Measurements from ENCODE around the gene ACVR2B. TPM values are rescaled to one million over a fixed set of nuclear protein-coding genes. Genes with fewer than 3 reads are reported as not detected.
A peak's percentile ranks its signal among the peaks of the same experiment; 100 is the strongest.

ACVR2B gene
- total and polyA plus RNA-seq, 10 of the 15 experiments (the other 5 are each of a cell fraction or from before 2014, with no cell fraction given): 0.27 to 2.9 (median 1.0) TPM

GRCh38 chr3:38479431-38480092 is 25.9 kb downstream of the ACVR2B start:
- intact Hi-C loops (cut with micrococcal nuclease; ENCODE audit: unreplicated experiment) (loop anchor here (1.0 to 5.0 kb wide), 4 partner anchors 112 to 475 kb away; partner anchors contain the start of gene XYLB), in situ Hi-C loops (cut with MboI) (loop anchor here (5.0 kb wide), 2 partner anchors 132 to 362 kb away; partner anchors contain the start of gene XYLB)
- ChIA-PET SMC1A (ENCODE audit: uncharacterized antibody, unreplicated experiment) (interaction anchor here (0.8 to 3.4 kb wide), 6 partner anchors 10 to 674 kb away, joined by 3 to 30 read pairs (median 4); partner anchors contain the start of gene XYLB), CTCF (interaction anchor here (1.0 to 6.2 kb wide), 17 partner anchors 10 to 505 kb away, joined by 3 to 55 read pairs (median 6); partner anchors contain the start of gene XYLB), RAD21 (ENCODE audit: unreplicated experiment) (interaction anchor here (1.4 to 3.0 kb wide), 4 partner anchors 24 to 505 kb away, joined by 3 to 18 read pairs (median 4); partner anchors contain the start of gene XYLB), POLR2A (no interaction called here)
- H3K4me1 ChIP-seq (ENCODE audit: control insufficient read depth, insufficient read depth, low read length): no peaks in the 10 kb centered on the region
- no peaks in the 10 kb centered on the region for H4K20me1 ChIP-seq (ENCODE audit: control insufficient read depth, insufficient read depth)
- peaks cover 4 to 10% of the 10 kb centered on the region in 2 experiments; a peak in 3 of 4 replicates for H3K36me3 ChIP-seq (ENCODE audit: control insufficient read depth in 2 of 2, insufficient read depth in 2 of 2, low read length in 1 of 2)
- WGBS (ENCODE audit: insufficient coverage, insufficient replicate concordance, low lambda C conversion rate, missing lambda C conversion rate): 54% methylated on average over 10 of the region's 10 CpGs
- FAIRE-seq (peak; percentile 94), ATAC-seq (peak; percentile 97), DNase-seq (ENCODE audit: low read depth, low spot score) (no peak)
- H3K27ac ChIP-seq (ENCODE audit: control insufficient read depth, insufficient read depth): no peak overlapping the region
- no peaks in the 10 kb centered on the region for H3K79me2 ChIP-seq (ENCODE audit: control insufficient read depth, insufficient read depth, low read length)
- H3K9ac ChIP-seq (ENCODE audit: control insufficient read depth, insufficient read depth, low read length): no peak overlapping the region
- H3K27me3 ChIP-seq (replicated peaks in 1 of 2; ENCODE audit: control insufficient read depth in 2 of 2, insufficient read depth in 2 of 2, low read length in 1 of 2): no peaks in the 10 kb centered on the region
- H3K9me3 ChIP-seq (replicated peaks; ENCODE audit: control insufficient read depth, insufficient read depth, low read length): no peaks in the 10 kb centered on the region
- H3K4me3 ChIP-seq: no peak overlapping the region
- peak; percentile 92 for TF ChIP-seq RAD21 (IDR thresholded peaks at IDR 0.05; ENCODE audit: insufficient read depth, low read depth, low read length)
- TF ChIP-seq POU2F2 (IDR thresholded peaks at IDR 0.05; ENCODE audit: borderline replicate concordance, low read depth, low read length): peak; percentile 20; the same call in 1 of the 3 replicates
- TF ChIP-seq EGR1 (IDR thresholded peaks at IDR 0.05; ENCODE audit: borderline replicate concordance in 1 of 2, low read depth in 2 of 2, low read length in 2 of 2): no peak
- TF ChIP-seq NR2C2 (IDR thresholded peaks at IDR 0.05; ENCODE audit: borderline replicate concordance, control insufficient read depth, insufficient read length, low read depth): no peak
- TF ChIP-seq POLR2A (IDR thresholded peaks at IDR 0.05; ENCODE audit: low read depth, low read length): no peak
- peak; percentile 78 for TF ChIP-seq SMC3 (IDR thresholded peaks at IDR 0.05; ENCODE audit: borderline replicate concordance, low read length)
- TF ChIP-seq RUNX3 (IDR thresholded peaks at IDR 0.05; ENCODE audit: low read length): peak; percentile 16; the same call in 1 of the 2 replicates
- no peak for TF ChIP-seq CREM (IDR thresholded peaks at IDR 0.05; ENCODE audit: low read depth)
- no peak for TF ChIP-seq SMAD5 (IDR thresholded peaks at IDR 0.05; ENCODE audit: low read depth)
- TF ChIP-seq POLR2AphosphoS2 (IDR thresholded peaks at IDR 0.05; ENCODE audit: low read depth, low read length): no peak
- TF ChIP-seq YY1 (IDR thresholded peaks at IDR 0.05; ENCODE audit: low read depth, low read length): peak; percentile 81
- TF ChIP-seq CTCF (IDR thresholded peaks at IDR 0.05 in 2 of 3, conservative IDR thresholded peaks at IDR 0.05 in 1 of 3; ENCODE audit: control insufficient read depth in 2 of 3, extremely low read depth in 1 of 3, insufficient read depth in 1 of 3, low read depth in 3 of 3, low read length in 3 of 3): peak; percentile 72 to 90 (median 89)
- TF ChIP-seq HDGF (IDR thresholded peaks at IDR 0.05): peak; percentile 81; the same call in 1 of the 2 replicates
- H3K4me2 ChIP-seq (ENCODE audit: control insufficient read depth, insufficient read depth): no peak overlapping the region
- peak overlapping the region; percentile 10; the same call in 1 of the 2 replicates for H2AFZ ChIP-seq (ENCODE audit: control insufficient read depth, low read depth, low read length)
- BruUV-seq (replicated peaks): no TSS peak
